Peyer's patch (tissue), 4 donors: ENCODE results near the gene HOMEZ.

Experiments used
- POLR2A ChIP-seq, 2 donors: fragments of 450-650 bp; IDR thresholded peaks; one replicate each; pipeline ENCODE4 v1.5.1; 2017; ENCODE audit warnings: antibody characterized with exemption in 2 of 2, mild to moderate bottlenecking in 2 of 2, moderate library complexity in 2 of 2
- TF ChIP-seq, protein P1 (sequence below), 6 experiments: fragments of 450-650 bp in 4 of 6; fragments of 200-600 bp in 2 of 6; sonication (generic) in 1 of 6; IDR thresholded peaks; one replicate each; pipeline ENCODE4 v1.5.1; 2017 to 2019; ENCODE audit warnings: antibody characterized with exemption in 6 of 6, mild to moderate bottlenecking in 3 of 6, moderate library complexity in 1 of 6

- TF ChIP-seq, protein P1, sequence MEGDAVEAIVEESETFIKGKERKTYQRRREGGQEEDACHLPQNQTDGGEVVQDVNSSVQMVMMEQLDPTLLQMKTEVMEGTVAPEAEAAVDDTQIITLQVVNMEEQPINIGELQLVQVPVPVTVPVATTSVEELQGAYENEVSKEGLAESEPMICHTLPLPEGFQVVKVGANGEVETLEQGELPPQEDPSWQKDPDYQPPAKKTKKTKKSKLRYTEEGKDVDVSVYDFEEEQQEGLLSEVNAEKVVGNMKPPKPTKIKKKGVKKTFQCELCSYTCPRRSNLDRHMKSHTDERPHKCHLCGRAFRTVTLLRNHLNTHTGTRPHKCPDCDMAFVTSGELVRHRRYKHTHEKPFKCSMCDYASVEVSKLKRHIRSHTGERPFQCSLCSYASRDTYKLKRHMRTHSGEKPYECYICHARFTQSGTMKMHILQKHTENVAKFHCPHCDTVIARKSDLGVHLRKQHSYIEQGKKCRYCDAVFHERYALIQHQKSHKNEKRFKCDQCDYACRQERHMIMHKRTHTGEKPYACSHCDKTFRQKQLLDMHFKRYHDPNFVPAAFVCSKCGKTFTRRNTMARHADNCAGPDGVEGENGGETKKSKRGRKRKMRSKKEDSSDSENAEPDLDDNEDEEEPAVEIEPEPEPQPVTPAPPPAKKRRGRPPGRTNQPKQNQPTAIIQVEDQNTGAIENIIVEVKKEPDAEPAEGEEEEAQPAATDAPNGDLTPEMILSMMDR (IDR thresholded peaks at IDR 0.05): no peak
- no peak for TF ChIP-seq POLR2A (IDR thresholded peaks at IDR 0.05)
Measured at GRCh38 chr14:23284654-23285529, 1.0 kb downstream of the HOMEZ start.
